Umbilical cord (tissue), 2 donors: ENCODE measurements around the gene CPXM1. TPM values are rescaled to one million over a fixed set of nuclear protein-coding genes. Genes with fewer than 3 reads are reported as not detected.
A peak's percentile ranks its signal among the peaks of the same experiment; 100 is the strongest.
"Not testable (repeated sequence)": the region's sequence is repeated elsewhere in the genome, so short reads cannot be mapped to it uniquely, and the experiment has no call there.

Experiments used
- DNase-seq: peaks from one replicate; pipeline ENCODE4 v3.0.0-alpha.2; 2015; ENCODE audit warnings: low spot score
- total RNA-seq: library from RNA; depleted of rRNA; stranded (reverse); fragments of >200 nt; gene quantifications from one replicate; pipeline ENCODE4 v1.2.3, GENCODE V29; 2014; ENCODE audit warnings: low replicate concordance; ENCODE audit not compliant: insufficient read depth

CPXM1 gene
- total RNA-seq, 1 donor from 2014 or later: 18.1 TPM

- DNase-seq: no peak
Observed at GRCh38 chr20:2822073-2822472, 21.6 kb upstream of the CPXM1 start.

DNA sequence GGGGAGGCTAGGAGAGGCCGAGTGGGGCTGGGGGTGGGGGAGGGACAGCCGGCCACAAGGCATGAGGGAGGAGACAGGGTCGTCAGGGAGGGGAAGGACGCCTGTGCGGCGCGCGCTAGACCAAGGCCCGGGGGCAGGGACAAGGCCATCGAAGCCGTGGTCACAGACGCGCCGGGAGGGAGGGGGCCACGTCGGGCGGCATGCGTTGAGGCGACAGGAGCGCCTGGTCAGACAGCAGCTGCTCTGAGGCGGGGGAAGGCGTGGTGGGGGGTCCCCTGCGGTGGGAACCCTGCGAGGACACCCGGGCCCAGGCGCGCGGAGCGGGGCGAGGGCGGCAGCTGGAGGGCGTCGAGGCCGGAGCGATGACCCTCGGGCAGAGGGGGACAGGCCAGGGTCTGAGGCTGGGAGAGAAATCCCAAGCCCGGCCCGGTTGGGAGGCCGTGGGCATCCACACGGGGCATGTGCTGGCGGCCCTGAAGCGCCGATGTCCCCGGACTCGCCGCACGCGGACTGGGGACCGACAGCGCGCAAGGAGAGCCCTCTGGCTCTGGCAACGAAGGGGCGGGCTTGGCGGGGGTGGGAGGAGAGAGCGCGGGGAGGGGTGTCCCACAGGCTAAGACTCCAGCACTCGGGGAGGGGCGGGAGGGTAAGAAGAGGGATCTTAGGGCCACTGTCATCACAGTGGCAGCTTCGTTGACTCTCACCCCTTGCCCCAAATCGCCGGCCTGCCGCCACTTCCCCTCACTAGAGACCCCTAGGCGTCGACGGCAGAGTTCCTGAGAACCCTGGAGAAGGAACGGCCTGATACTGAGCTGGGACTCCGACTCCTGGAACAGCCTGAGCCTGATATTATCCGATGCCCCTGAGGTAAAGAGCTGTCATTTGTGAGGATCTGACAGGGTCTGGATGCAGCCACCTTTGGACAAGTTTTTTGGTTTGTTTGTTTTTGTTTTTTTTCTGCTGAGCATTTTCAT lies 20.8 kb upstream of the CPXM1 start:
- no peak for DNase-seq

DNA sequence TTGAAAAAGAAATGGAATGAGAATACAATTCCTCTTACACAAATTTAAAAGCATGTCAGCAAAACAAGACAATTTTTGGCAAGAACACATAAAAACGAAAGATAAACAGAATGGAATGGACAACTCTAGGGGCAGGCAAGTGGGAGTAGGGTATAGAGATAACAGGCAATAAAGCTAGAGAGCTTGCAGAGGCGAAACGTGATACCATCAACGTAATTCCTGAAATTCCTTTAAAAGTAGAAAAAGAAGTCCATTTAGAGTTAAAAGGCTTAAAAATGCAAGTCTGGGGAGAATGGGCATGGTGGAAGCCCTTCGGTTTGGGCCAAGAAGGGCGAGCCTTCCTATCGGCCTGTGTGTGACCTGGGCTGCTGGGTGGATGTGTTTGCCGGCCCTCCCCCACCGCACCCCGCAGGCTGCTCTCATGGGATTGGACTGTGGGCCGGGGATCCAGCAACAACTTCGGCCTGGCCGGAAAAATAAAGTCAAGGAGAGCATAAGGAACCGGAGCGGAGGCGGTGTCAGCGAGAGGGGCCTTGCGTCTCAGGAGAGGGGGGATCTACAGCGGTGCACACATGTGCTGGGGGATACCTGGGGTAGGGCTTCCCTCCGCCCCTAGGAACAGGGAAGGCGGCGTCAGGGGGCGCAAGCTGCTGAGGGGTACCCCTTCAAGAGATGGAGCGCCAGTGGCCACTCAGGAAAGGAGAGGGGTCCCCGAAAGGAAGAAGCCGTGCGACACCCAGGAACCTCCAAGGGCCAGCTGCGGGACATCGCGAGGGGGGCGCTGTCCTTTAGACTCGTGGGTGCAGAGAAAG lies 19.9 kb upstream of the CPXM1 start:
- peak; percentile 80 for DNase-seq

DNA sequence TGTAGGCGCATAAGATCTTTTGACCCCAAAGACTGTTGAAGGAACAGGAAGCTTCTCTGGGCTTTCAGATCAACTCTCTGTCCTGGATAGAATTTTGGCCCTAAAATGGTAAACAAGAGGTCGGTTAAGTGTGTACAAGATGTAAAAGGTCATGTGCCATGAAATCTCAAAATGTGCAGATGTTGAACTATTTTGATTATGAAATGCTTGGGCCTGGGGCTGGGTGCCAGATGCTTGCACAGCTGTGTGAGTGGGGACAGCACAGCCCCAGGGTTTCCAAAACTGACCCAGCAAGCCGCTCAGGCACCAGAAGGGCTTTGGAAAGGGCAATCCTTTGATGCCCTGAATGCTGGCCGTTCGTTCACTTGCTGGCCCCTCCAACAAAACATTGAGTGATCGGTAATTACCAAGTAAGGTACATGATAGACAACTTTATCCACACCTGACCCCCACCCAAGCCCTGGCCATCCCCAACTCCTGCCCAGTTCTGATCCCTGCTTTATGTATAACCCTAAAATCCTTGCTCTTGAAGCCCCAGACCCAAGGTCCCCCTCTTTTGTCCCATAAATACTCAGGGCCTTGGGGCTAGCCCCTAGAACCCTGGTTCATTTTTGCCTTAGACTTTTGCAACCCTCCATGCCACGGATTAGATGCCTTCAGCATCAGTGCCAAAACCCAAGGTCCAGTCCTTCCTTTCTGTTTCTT lies 17.6 kb upstream of the CPXM1 start:
- no peak for DNase-seq

- no peak for DNase-seq
Observed at GRCh38 chr20:2817341-2817726, 16.9 kb upstream of the CPXM1 start.

- no peak for DNase-seq
Observed at GRCh38 chr20:2816583-2817340, 16.3 kb upstream of the CPXM1 start.

- DNase-seq: no peak
Observed at GRCh38 chr20:2816030-2816582, 15.7 kb upstream of the CPXM1 start, which contains the start of gene TMEM239. Gene TMEM239, plus strand, starts transcription at chr20:2816364. Its CDS starts 191 bp downstream, at chr20:2816555.

DNA sequence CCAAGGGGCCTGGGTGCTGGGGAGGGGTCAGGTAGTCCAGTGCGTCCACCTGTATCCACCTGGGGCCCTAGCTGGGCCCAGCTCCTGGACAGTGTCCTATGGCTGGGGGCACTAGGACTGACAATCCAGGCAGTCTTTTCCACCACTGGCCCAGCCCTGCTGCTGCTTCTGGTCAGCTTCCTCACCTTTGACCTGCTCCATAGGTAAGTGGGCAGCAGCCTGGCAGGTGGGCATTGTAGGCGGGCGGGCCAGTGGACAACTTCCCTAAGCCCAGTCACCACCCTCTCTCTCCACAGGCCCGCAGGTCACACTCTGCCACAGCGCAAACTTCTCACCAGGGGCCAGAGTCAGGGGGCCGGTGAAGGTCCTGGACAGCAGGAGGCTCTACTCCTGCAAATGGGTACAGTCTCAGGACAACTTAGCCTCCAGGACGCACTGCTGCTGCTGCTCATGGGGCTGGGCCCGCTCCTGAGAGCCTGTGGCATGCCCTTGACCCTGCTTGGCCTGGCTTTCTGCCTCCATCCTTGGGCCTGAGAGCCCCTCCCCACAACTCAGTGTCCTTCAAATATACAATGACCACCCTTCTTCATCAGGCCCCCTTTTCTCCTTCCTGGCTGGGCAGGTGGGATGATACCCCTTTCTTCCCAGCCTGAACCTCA lies 14.9 kb upstream of the CPXM1 start:
- no peak for DNase-seq

- DNase-seq: peak; percentile 97
Observed at GRCh38 chr20:2814587-2815051, 14.2 kb upstream of the CPXM1 start, which contains the start of gene C20orf141. Gene C20orf141, plus strand, starts transcription at chr20:2814987. Its CDS starts 198 bp downstream, at chr20:2815185.

GRCh38 chr20:2814076-2814475 lies 13.6 kb upstream of the CPXM1 start:
- no peak for DNase-seq

DNA sequence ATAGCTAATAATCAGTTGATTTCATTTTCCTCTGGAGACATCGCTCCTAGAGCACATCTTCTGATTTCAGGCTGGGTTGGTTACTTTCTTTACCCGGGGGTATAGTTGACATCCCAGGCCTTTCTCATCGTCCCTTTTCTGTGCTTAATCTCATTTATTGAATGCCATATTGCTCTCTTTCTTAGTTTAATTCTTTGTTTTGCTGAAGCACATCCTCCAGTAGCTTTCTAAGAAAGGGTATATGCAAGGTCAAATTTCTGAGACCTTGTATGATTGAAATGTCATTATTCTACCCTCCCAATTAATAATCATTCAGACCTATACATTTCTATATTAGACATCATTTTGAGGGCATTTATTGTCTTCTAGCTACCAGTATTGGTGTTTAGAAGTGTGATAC lies 11.8 kb upstream of the CPXM1 start:
- no peak for DNase-seq

- DNase-seq: no peak
Observed at GRCh38 chr20:2809690-2810089, 9.3 kb upstream of the CPXM1 start.

- DNase-seq: not testable (repeated sequence)
Observed at GRCh38 chr20:2807929-2808328, 7.5 kb upstream of the CPXM1 start.

- DNase-seq: no peak
Observed at GRCh38 chr20:2807019-2807418, 6.6 kb upstream of the CPXM1 start.

GRCh38 chr20:2806351-2806701 lies 5.9 kb upstream of the CPXM1 start:
- no peak for DNase-seq

GRCh38 chr20:2805689-2806350 lies 5.4 kb upstream of the CPXM1 start:
- no peak for DNase-seq

DNA sequence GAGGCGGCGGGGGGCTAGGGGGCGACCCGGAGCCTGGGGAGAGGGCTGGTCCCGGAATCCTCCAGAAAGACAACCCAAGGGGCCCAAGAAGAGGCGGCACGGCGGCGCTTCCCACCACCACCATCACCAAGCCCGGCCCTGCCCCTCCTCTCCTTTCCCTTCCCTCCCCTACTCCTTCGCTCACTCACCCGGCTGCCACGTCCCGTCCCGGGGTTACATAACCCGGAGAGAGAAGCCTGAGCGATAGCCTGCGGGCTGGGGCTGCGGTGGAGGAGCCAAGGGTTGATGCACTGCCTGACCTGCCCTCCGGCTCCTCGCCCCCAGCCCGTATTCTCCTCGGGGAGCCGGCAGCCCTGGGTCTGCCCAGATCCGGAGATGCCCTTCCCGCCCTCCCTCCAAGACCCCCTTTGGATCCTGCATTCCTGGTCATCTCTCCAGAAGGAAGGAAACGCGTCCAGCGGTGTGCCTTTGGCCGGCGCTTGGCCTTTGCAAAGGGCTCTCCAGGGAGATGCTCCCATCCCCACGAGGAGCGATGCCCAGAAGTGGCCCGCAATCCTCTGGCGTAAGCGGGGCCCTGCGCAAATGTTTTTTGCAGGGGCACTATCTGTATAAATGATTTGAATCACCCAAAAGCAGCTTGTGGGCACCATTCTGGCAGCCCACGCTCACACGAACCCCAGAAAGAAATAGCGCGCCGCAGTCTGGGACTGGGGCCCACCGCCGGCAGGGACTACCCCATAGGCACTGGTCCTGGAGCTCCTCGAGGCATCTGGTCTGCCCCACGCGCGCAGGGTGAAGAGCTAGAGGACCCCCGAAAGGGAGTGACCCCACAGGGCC lies 4.6 kb upstream of the CPXM1 start:
- peak; percentile 71 for DNase-seq

GRCh38 chr20:2804041-2804828 lies 3.8 kb upstream of the CPXM1 start:
- no peak for DNase-seq
